Smooth muscle cell (in vitro differentiated cells): ENCODE measurements around the gene SMPD3. TPM values are rescaled to one million over a fixed set of nuclear protein-coding genes. Genes with fewer than 3 reads are reported as not detected.

ENCODE experiments used
- DNase-seq: peaks from one replicate; lab custom pipeline; 2025; ENCODE audit not compliant: unreplicated experiment; lab: John Stamatoyannopoulos, UW
- H2AFZ ChIP-seq: fragments of 200-600 bp; sonication (generic); 2 replicates; pipeline ENCODE4 v1.6.0; 2016; ENCODE audit warnings: antibody characterized with exemption, low read depth, mild to moderate bottlenecking
- H3F3A ChIP-seq: fragments of 200-600 bp; sonication (generic); 2 replicates; pipeline ENCODE4 v1.6.0; 2017; ENCODE audit warnings: antibody characterized with exemption, low read depth
- H3K27ac ChIP-seq: fragments of 200-600 bp; sonication (generic); 2 replicates; pipeline ENCODE4 v1.5.1; 2016; ENCODE audit warnings: low read depth, mild to moderate bottlenecking
- H3K27me3 ChIP-seq: fragments of 200-600 bp; sonication (generic); 2 replicates; pipeline ENCODE4 v1.6.1; 2016; ENCODE audit warnings: low read depth, mild to moderate bottlenecking
- H3K36me3 ChIP-seq: fragments of 200-600 bp; sonication (generic); 2 replicates; pipeline ENCODE4 v1.5.1; 2016; ENCODE audit warnings: low read depth
- H3K4me1 ChIP-seq: fragments of 200-600 bp; sonication (generic); 2 replicates; pipeline ENCODE4 v1.5.1; 2016; ENCODE audit warnings: low read depth
- H3K4me2 ChIP-seq: fragments of 200-600 bp; sonication (generic); 2 replicates; pipeline ENCODE4 v1.6.0; 2016; ENCODE audit warnings: mild to moderate bottlenecking
- H3K4me3 ChIP-seq: fragments of 200-600 bp; sonication (generic); 2 replicates; pipeline ENCODE4 v1.5.1; 2016; ENCODE audit warnings: mild to moderate bottlenecking
- H3K79me2 ChIP-seq: fragments of 200-600 bp; sonication (generic); 2 replicates; pipeline ENCODE4 v1.6.0; 2016; ENCODE audit warnings: low read depth, mild to moderate bottlenecking
- H3K9ac ChIP-seq: fragments of 200-600 bp; sonication (generic); 2 replicates; pipeline ENCODE4 v1.6.0; 2016; ENCODE audit warnings: low read depth
- H3K9me3 ChIP-seq: fragments of 200-600 bp; sonication (generic); replicated peaks from 2 replicates; pipeline ENCODE4 v1.5.1; 2016; ENCODE audit warnings: low read depth
- H4K20me1 ChIP-seq: fragments of 200-600 bp; sonication (generic); 2 replicates; pipeline ENCODE4 v1.6.0; 2016; ENCODE audit warnings: low read depth
- WGBS: methylation state at CpG from one replicate; pipeline ENCODE4 v1.1.7; 2016; ENCODE audit warnings: low lambda C conversion rate; 5-methylcytosine and 5-hydroxymethylcytosine counted together
- polyA plus RNA-seq: library from polyadenylated mRNA; unstranded; fragments of >200 nt; fragmentation: Nextera tagmentation; extraction: Ambion mirVana; gene quantifications from 2 replicates; pipeline ENCODE4 v1.2.1, GENCODE V29; 2016
- total RNA-seq: library from RNA; depleted of rRNA; stranded (reverse); fragments of >200 nt; gene quantifications from 2 replicates; pipeline ENCODE4 v1.2.3, GENCODE V29; 2014
- TF ChIP-seq, protein P1 (sequence below): fragments of 200-600 bp; sonication (generic); IDR thresholded peaks from 2 replicates; pipeline ENCODE4 v1.5.1; 2017; ENCODE audit warnings: borderline replicate concordance, mild to moderate bottlenecking, antibody characterized with exemption; ENCODE audit not compliant: insufficient read depth, poor library complexity, severe bottlenecking

Gene SMPD3
- total and polyA plus RNA-seq, 2 experiments from 2014 or later = 0.63 to 0.73 TPM

DNA sequence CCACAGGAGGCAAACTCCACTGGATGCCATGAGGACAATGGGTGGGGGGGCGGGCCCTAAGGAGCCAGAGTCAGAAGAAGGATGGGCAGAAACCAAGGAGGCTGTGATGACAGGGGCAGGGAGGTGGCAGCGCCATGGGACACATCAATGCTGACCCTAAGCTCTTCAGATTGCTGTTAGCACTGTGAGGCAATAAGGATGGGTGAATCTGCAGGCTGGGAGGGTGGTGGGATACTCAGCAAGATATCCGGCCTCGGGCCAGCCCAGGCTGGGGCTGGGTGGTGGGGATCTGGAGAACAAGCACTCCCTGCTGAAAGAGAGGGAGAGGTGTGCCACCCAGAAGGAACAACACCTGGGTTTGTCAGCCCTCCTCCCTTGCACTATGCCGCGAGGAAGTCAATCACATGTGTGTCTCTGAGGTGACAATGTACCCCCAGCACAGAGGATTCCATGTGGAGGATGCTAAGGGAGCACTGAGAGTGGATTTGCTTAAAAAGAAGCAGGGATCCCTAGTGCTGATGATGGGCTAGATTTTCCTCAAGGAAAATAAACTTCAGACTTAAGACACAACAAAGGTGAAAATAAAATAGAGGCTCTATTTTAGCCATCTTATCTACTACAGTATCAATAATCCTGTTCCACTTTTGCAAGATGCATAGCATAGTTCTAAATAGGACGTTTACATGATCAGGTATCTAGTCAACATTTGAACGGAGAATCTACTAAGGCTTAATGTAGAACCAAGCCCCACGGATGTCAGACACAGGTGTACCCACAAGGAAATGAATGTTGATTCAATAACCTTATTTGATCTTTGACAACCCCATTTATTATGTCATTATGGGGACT lies 22.6 kb downstream of the SMPD3 start:
- Histone ChIP-seq H3K36me3 (no peaks in the 10 kb centered on the region), H3K27me3 (no peaks in the 10 kb centered on the region), H4K20me1 (no peaks in the 10 kb centered on the region), H3K4me2 (no peak overlapping the region), H3K27ac (no peak overlapping the region), H3K9ac (no peak overlapping the region), H3F3A (no peaks in the 10 kb centered on the region), H2AFZ (no peak overlapping the region), H3K4me1 (no peaks in the 10 kb centered on the region), H3K4me3 (no peak overlapping the region), H3K79me2 (no peaks in the 10 kb centered on the region), H3K9me3 (no peaks in the 10 kb centered on the region)
- no peak for DNase-seq
- TF ChIP-seq, protein P1, sequence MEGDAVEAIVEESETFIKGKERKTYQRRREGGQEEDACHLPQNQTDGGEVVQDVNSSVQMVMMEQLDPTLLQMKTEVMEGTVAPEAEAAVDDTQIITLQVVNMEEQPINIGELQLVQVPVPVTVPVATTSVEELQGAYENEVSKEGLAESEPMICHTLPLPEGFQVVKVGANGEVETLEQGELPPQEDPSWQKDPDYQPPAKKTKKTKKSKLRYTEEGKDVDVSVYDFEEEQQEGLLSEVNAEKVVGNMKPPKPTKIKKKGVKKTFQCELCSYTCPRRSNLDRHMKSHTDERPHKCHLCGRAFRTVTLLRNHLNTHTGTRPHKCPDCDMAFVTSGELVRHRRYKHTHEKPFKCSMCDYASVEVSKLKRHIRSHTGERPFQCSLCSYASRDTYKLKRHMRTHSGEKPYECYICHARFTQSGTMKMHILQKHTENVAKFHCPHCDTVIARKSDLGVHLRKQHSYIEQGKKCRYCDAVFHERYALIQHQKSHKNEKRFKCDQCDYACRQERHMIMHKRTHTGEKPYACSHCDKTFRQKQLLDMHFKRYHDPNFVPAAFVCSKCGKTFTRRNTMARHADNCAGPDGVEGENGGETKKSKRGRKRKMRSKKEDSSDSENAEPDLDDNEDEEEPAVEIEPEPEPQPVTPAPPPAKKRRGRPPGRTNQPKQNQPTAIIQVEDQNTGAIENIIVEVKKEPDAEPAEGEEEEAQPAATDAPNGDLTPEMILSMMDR = no peak
- WGBS = 71% methylated on average over 7 of the region's 9 CpGs

DNA sequence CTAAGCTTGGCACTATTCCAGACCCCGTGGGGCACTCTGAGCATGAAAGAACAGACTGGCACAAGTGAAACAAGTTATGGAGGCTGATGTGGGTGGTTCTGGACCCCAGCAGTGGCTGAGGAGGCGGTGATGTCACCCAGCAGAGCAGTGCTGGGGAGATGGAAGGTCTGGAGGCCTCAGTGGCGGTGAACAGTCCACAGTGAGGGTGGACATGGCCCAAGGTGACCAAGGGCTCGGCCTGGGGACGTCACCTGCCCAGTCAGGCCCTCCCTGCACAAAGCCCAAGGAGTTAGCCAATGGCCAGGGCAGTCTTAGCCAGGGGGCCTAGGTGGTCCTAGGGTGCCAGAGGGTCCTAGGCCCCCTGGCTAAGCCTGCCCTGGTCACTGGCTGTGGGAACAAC lies 24.5 kb downstream of the SMPD3 start:
- DNase-seq = no peak
- TF ChIP-seq, protein P1 = no peak
- 88% methylated on average over 5 of the region's 5 CpGs for WGBS
- Histone ChIP-seq H3K9ac (no peak overlapping the region), H3K4me2 (no peak overlapping the region), H3K4me3 (no peak overlapping the region), H4K20me1 (no peaks in the 10 kb centered on the region), H3K36me3 (no peaks in the 10 kb centered on the region), H2AFZ (no peak overlapping the region), H3K79me2 (no peaks in the 10 kb centered on the region), H3K9me3 (no peaks in the 10 kb centered on the region), H3K4me1 (no peaks in the 10 kb centered on the region), H3F3A (no peaks in the 10 kb centered on the region), H3K27ac (no peak overlapping the region), H3K27me3 (no peaks in the 10 kb centered on the region)

DNA sequence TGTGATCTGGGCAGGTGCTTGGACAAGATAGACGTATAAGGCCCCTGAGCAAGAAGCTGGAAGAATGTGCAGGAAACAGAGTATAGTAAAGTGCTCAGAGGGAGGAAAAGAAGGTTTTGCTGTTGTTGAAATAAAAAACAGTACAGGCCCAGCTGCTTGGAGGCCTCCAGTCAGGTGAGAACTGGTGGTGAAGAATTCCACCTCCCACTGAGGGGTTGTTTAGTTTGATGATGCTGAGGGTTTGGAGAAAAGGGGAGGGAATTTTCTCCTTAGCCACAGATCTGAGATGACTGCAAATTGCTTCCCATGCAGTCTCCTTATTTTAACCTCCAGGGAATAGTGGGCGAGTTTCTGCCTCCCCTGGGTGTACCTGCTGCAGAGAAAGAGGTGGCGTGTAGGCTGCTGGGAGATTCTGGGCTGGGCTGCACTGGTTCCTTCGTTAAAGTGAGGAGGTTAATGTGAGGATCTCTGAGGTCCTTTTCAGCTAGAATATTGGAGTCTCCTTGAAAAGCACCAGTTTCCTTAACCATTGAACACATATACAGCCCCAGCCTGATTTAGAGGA lies 25.8 kb downstream of the SMPD3 start:
- Histone ChIP-seq H3K27me3 (no peaks in the 10 kb centered on the region), H3K9me3 (no peaks in the 10 kb centered on the region), H4K20me1 (no peaks in the 10 kb centered on the region), H3K79me2 (no peaks in the 10 kb centered on the region), H2AFZ (no peak overlapping the region), H3K36me3 (no peaks in the 10 kb centered on the region), H3K4me2 (no peak overlapping the region), H3F3A (no peaks in the 10 kb centered on the region), H3K4me3 (no peak overlapping the region), H3K27ac (no peak overlapping the region), H3K9ac (no peak overlapping the region), H3K4me1 (no peaks in the 10 kb centered on the region)
- TF ChIP-seq, protein P1 = no peak
- DNase-seq = no peak
- WGBS = 80% methylated on average over 4 of the region's 4 CpGs
